GM03348 (cell line): ENCODE measurements around the gene PHC2.
"Not testable (repeated sequence)": the region's sequence is repeated elsewhere in the genome, so short reads cannot be mapped to it uniquely, and the experiment has no call there.

Experiments used
- DNase-seq: peaks from one replicate; pipeline ENCODE4 v3.0.0; 2012; ENCODE audit warnings: low spot score

PHC2 gene

DNA sequence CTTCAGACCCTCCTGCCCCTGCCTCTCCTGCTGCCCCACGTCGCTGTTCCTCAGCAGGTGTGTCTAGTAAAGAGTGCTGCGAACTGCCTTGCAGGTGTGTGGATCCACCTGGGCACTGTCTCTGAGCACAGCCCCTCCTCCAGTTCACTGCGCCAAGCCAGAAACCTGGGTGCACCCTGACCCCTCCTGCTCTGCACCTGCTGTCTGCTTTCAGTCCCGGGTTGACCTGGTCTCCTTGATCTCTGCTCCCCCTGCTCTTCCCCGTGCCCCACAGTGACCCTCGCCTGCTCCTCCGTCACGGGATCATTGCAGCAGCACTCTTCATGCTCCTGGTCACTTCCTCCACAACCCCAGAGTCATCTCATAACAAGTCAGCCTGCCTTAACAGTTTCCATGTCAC, 116.5 kb downstream of the PHC2 start:
- DNase-seq, result no peak

DNA sequence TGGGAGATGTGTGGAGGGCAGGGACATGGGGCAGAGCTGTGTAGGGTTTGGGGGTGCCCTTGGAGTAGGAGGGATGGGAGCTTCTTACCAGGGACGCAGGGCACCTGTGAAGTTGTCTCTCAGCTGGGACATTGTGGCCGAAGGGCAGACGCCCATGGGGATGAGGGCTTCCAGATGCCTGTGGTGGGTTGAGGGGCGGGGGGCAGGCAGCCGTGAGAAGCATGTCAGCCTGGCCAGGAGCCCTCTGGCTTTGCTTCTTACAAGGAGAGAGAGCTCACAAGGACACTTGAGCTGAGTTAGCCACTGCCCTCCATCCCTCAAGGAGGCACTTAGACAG, 118.5 kb downstream of the PHC2 start:
- DNase-seq, result no peak

DNA sequence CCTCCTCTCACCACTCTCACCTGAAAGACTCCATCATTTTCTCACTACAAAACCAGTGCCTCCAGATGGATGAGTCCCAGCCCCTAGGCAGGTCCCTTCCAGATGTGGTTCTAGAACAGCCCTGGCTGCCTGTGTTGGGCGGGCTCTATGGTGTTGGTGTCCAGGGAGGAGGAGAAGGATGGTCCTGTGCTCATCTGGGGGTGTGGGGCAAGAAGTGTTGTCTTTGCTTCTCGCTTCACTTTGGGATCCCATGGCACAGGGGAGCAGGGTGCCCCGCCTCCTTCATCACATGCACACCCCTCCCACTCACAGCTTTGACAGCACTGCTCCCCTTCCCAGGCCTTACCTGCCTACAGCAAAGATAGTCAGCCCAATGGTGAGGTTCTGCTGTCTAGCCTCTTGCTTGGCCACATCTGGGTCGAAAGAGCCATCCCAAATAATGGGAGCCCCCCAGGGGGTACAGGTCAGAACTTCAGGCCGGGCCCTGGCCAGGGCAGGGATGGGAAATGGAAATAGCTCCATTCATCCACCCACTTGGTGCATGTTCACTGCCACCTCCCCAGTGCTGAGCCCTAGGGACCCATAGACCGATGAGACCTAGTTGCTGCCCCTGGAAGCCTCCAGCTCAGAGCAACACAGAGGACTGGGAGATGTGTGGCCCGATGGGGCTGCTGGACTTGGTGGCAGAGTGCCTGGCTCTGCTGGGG, 119.0 kb downstream of the PHC2 start:
- DNase-seq, result no peak

DNA sequence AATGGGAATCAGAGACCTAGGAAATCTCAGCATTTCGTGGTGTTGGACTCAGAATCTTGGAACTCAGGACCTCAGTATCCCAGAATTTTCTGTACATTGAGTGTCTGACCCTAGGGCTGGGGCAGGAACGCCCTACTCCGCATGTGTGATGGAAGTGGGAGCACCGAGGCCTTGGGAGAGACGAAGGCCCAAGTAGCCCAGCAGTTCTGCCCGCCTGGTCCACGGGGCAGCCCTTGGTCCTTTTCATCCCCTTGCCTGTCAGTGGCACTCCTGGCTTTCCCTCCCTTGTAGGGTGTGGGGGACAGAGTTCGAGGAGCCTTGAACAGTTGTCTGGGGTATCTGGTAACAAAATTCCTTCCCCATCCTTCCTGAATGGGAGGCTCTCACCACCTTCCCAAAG, 120.2 kb downstream of the PHC2 start:
- no peak for DNase-seq

DNA sequence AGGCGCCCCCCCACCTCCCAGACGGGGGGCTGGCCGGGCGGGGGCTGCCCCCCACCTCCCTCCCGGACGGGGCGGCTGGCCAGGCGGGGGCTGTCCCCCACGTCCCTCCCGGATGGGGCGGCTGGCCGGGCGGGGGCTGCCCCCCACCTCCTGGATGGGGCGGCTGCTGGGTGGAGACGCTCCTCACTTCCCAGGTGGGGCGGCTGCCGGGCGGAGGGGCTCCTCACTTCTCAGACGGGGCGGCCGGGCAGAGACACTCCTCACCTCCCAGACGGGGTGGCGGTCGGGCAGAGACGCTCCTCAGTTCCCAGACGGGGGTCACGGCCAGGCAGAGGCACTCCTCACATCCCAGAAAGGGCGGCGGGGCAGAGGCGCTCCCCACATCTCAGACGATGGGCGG, 121.5 kb downstream of the PHC2 start:
- not testable (repeated sequence) for DNase-seq

DNA sequence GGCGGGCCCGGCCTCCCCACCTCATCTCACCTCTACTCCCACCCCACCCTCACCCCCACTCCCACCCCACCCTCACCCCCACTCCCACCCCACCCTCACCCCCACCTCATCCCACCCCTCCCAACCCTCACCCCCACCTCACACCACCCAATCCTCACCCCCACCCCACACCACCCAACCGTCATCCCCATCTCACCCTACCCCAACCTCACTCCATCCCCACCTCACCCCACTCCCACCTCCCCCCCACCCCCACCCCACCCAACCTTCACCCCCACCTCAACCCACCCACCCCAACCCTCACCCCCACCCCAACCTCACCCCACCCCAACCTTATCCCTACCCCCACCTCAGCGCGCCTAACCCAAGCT, 123.4 kb downstream of the PHC2 start:
- DNase-seq, result no peak

DNA sequence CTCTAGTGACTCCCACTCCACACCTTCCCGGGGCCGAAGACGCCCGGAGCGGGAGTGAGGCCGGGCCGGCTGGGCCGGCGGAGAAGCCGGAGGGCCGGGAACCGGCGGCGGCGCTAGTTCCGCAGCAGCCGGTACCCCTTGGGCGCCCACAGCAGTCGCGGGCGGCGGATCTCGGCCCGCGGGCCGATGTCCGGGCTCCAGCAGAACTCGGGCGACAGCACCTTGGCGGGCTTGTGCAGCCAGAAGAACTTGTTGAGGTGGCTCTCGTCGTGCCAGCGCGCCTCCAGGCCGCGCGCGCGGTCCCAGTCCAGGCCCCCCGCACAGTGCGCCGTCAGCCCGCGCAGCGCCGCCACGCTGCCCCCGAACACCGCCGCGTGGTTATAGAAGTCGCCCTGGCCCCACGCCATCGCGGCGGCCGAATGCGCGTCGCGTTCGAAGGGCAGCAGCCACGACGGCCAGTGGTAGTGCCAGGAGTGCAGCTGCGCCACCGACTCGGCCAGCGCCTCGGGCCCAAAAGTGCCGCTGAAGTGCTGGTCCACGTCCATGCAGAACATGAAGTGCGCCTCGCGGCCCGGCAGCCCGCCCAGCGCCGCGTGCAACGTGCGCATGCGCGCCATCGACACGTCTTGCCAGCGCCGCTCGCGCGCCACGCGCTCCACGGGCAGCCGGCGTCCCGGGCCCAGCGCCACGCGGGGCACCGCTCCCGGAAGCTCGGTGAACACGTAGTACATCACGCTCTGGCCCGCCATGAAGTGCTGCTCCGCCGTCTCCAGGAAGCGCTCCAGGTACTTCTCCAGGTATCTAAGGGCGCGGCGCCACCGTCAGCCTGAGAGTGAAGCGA, 124.0 kb downstream of the PHC2 start:
- peak; percentile 40 for DNase-seq

DNA sequence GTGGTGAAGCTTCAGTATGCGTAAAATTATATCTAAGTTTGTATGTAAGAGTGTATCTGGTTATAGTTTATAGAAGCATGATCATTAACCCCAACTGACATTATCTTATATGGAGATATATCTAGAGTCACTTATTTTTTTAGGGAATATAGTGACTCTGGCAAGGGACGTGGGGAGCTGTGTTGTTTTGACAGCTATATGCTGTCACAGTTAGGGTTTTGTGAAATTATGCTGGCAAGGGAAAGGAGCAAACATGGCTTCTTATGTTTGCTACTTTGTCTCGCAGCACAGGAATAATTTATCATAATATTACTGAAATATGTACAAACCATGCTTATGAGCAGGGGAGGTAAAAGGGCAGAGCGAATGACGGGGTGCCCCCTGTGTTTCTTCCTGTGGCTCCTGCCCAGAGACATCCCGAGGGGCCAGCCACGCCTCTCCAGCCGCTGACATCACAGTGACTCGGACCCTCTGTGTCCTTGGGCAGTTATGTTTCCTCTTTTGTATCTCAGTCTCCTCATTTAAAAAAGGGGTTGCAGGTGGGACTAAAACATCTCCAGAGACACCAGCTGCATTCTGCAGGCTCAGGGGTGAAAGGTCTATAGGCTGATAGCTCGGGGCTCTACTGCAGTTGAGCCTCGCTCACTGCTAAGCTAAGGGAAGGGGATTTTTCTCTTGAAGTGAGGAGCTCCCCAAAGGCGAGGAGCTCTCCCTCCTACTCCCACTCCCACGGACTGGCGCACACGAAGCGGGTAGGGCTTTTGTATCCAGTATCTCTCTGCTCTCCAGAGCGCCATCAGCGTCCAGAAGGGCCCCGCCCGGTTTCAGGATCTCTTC, 124.9 kb downstream of the PHC2 start:
- no peak for DNase-seq

DNA sequence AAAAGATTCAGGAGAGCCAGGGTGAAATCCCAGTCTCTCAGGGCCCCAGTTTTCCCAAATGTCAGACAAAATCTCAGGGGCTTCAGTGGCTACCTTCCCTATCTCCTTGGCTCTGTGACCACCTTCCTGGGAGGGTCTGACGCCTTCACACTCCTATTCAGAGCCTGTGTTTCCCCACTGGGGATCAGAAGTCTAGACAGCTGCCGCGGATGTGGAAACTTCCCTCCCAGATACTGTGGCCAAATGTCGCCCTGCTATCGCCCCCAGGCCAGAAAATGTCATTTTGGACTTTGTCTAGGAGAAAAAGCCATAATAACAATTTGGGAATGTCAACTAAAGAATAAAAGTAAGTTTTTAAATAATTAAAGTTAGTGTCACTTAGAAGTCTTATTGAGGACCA, 125.9 kb downstream of the PHC2 start:
- no peak for DNase-seq

DNA sequence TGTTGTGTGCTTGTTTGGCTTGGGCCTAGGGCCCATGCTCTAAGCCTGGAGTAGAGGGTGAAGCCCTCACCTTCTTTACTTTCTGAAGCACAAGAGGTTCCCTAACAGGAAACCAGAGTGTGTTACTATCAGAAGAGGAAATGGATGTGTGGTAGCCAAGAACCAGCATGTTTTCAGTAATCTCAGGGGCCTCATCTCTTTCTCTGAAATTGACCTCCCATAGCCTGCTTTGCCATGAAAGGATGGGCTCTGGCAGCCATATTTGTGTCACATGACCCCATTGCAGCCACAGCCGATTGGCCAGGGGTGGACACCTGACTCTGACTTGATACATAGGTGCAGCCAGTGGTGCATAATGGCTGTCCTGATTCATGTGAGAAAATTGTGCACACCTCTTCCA, 128.6 kb downstream of the PHC2 start:
- DNase-seq, result no peak

DNA sequence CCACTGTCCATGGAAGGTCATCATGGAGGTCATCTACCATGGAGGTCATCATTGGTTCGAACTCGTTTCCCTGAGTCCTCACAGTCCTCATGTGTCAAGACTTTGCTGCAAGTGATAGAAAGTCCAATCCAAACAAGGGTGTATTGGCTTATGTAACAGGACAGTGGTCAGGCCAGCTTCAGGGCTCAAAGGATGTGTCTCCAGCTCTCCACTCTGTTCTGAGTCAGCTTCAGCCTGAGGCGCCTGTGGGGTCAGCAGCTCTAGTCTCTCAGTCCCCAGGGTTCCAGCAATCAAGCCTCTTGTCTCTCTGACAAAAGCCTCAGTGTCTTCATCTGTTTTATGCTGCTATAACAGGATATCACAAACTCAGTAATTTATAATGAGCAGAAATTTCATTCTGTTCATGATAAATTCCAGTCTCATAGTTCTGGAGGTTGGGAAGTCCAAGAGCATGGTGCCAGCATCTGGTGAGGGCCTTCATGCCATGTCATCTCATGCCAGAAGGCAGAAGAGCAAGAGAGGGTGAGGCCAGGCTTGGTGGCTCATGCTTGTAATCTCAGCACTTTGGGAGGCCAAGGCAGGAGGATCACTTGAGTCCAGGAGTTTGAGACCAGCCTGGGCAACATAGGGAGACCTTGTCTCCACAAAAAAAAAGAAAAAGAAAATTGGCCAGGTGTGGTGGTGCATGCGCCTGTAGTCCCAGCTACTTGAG, 129.5 kb downstream of the PHC2 start:
- peak; percentile 32 for DNase-seq

DNA sequence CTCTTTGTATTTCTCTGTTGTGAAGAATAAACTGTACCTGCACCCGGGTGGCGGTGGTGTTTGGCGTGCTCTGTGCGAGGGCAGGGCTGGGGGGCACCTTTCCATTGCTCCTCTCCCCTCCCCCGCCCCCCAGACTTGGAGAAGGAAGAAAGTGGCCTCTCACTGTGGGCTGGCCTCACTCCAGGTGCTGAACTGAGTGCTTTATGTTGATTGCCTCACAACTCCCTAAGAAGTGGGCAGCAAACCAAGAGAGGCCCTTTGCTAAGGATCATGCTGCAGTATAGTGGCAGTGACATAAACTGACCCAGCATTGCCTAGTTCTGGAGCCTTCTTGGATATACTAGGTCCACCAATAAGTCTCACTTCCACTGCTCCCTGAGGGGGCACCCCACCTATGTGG, 130.2 kb downstream of the PHC2 start:
- DNase-seq, result peak; percentile 80

DNA sequence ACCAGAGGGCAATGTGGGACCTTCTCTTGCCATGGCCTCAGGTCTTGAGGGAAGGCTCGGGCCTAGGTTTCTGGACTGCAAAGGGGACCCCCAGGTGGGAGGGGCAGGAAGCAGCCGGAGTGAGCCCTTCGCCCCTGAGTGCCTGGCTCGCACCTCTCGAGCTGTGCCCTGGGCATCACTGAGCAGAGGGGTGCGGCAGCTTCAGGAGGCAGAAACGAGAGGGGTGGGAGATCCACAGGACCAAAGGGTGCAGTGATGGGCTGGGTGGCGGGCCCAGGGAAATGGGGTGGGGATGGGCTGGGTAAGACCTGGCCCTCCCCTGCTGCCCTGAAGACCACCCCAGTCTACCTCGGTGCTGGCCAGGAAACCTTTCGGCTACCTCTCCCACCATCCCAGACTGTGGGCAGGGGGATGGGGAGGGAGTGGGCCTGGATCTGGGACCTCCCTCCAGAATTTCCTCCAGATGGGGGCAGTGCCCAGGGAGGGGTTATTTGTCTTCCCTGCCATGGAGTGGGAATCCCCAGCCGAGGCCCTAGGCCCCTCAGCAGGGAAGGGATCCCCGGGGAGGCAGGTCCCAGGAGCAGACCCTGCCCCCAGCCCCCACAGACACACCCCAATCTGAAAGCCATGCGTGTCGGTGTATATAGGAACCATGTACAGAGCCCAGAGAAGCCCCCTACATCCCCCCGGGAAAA, 131.3 kb downstream of the PHC2 start:
- no peak for DNase-seq

DNA sequence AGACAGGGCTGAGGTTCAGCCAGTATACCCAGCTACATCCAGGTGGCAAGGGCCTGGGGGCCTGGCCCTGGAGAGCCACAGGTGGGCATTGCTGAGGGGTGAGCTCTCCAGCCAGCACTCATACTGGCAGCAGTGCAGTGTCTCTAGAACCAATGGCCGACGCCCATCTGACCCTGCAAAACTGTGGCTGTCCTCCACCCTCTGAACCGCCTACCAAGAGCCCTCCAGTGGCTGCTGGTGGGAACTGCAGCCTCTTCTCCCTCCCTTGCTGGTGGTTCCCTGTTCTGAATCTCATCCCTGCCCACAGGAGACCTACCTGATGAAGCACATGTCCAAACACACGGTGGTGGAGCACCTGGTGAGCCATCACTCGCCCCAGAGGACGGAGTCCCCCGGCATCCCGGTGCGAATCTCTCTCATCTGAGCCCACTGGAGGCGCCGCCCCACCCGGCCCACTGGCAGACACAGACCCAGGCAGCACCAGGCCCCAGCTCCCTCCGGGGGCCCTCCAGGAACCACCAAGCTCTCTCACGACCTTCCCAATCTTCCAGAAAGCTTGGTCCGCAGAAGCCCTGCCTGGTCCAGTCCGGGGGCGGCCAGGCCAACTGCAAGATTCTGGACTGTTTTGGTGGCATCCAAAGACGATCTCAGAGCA, 132.1 kb downstream of the PHC2 start:
- DNase-seq, result peak; percentile 90

DNA sequence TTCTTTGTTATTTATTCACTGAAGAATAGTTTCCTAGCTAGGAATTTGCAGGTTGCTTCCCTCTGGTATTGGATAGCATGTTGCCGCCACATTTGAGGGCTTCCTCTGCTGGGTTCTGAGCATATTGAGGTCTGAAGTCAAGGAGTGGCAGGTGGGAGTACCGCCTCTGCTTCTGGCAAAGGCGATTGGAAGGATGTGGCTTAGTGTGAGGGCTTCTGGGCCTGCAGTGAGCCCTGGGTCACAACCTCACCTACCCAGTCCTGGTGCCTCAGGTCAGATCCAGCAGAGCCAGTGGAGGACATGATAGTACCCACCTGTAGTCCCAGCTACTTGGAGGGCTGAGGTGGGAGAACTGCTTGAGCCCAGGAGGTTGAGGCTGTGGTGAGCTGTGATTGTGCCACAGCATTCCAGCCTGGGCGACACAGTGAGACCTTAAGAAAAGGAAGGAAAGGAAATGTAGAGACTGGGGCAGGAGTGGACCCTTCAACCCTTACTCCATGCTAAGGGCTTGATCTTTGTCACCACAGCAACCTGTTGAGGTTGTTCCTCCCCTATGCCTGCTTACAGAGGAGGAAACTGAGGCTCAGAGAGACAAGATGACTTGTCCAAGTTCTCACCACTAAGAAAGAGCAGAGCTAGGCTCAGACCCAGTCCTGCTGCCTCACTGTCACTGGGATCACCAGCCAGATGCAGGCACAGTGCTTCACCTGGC, 132.8 kb downstream of the PHC2 start:
- DNase-seq, result no peak

DNA sequence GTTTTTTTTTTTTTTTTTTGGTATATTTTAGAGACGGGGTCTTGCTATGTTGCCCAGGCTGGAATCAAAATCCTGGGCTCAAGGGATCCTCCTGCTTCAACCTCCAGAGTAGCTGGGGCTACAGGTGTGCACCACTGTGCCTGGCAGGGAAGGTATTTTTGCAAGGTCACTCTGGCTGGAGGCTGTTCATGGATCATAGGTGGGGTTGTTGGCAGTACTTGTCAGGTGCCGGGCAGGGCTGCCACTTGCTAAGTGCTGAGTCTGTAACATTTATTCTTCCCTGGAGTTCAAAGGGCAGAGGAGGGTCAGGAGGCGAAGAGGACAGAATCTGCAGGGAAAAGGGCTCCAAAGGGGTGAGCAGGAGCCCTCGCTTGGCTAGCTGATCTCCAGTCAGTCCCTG, 134.1 kb downstream of the PHC2 start:
- DNase-seq, result no peak

DNA sequence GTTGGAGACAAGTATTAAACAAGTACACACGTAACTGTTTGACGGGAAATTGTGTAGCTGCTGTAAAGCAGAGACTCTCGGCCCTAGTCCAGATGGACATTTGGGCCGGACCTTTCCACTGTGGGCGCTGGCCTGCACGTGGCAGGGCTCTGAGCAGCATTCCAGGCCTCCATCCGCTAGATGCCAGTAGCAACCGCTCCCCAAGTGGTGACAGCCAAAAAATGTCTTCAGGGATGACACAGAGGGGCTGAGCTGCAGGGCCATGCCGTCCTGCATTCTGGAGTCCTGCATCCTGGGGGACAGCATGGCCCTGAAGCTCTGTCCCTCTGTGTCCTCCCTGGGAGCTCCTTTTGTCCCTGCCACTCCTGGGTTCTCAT, 134.8 kb downstream of the PHC2 start:
- DNase-seq, result no peak

DNA sequence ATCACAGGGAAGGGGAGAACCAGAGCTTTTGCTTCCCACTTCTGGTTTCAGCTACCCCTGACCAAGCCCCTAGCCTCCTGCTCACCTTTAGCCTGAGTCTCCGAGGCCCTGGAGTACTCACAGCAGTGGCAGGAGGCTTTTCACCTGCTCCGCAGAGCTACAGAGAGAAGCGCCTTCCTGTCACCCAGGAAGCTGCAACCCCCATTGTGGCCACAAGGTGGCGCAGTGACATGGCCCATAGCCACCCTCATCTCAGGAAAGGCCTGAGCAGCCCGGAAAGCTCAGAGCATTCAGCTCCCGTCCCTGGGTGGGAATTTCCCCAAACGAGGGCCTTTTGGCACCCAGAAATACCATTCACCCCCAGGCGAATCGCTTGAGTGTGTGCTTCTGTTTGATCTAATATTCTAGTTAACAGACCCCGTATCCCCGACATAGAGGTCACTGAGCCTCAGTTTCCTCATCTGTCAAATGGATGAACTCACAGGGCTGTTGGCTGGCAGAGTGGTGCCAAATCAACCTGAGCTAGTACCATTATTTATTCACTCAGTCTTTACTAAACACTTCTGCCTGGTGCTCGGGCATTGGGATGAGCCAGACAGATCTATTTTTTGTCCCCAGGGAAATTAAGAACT, 135.3 kb downstream of the PHC2 start:
- peak; percentile 93 for DNase-seq

DNA sequence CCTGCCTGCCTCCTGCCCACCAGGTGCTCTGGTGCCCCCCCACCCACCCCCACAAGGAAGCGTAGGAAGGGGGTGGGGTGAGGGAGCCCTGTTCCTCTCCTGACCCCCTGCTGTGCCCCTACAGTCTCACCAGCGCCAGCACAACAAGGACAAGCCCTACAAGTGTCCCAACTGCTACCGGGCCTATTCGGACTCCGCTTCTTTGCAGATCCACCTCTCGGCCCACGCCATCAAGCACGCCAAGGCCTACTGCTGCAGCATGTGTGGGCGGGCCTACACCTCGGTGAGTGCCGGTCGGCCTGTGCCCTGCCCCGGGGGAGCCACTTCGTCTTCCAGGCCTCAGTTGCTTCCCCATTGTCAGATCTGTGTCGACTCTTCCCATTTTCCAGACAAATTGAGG, 135.9 kb downstream of the PHC2 start:
- DNase-seq, result no peak
